IMR-90 (cell line): ENCODE measurements around the gene ZNF611. TPM values are rescaled to one million over a fixed set of nuclear protein-coding genes. Genes with fewer than 3 reads are reported as not detected.
"Not testable (repeated sequence)": the region's sequence is repeated elsewhere in the genome, so short reads cannot be mapped to it uniquely, and the experiment has no call there.

Source experiments
- ATAC-seq: fragments of 200-7000 bp; cut with Tn5 transposase; 2 replicates; pipeline ENCODE4 v1.9.1; 2020; ENCODE audit warnings: low read depth, mild to moderate bottlenecking, moderate library complexity
- BruUV-seq: library from RNA; stranded (reverse); fragments of 400-500 nt; replicated peaks from 2 replicates; lab custom pipeline; 2021; lab: Mats Ljungman, UMichigan
- CTCF ChIA-PET: fragments of 300-600 bp; formaldehyde crosslinking; extraction: SDS; loops from one replicate; lab custom pipeline; 2021; ENCODE audit warnings: antibody characterized with exemption; lab: Yijun Ruan, JAX
- POLR2A ChIA-PET: fragments of 300-600 bp; sonication (Branson Sonifier 250); formaldehyde crosslinking; loops from one replicate; lab custom pipeline; 2022; ENCODE audit warnings: antibody characterized with exemption; ENCODE audit not compliant: unreplicated experiment; lab: Charles Lee
- DNase-seq: peaks from one replicate; pipeline ENCODE4 v3.0.0; 2013
- H2AFZ ChIP-seq: replicated peaks from 2 replicates; pipeline ENCODE3; 2013; ENCODE audit warnings: low read length, mild to moderate bottlenecking; ENCODE audit not compliant: poor library complexity
- H2AK5ac ChIP-seq: 2 replicates; pipeline ENCODE4 v1.6.1; 2013; ENCODE audit warnings: low read depth, low read length, inconsistent platforms
- H2AK9ac ChIP-seq: replicated peaks from 2 replicates; pipeline ENCODE3; 2013; ENCODE audit warnings: mild to moderate bottlenecking, low read depth, low read length, moderate library complexity; ENCODE audit not compliant: poor library complexity
- H2BK120ac ChIP-seq: 2 replicates; pipeline ENCODE4 v1.6.1; 2013; ENCODE audit warnings: low read depth, low read length, inconsistent platforms
- H2BK15ac ChIP-seq: 3 replicates; pipeline ENCODE4 v1.6.1; 2013; ENCODE audit warnings: low read depth, low read length, inconsistent platforms
- H2BK20ac ChIP-seq: 2 replicates; pipeline ENCODE4 v1.6.1; 2013; ENCODE audit warnings: low read depth, mild to moderate bottlenecking, inconsistent platforms, low read length, moderate library complexity
- H2BK5ac ChIP-seq: 2 replicates; pipeline ENCODE4 v1.6.1; 2013; ENCODE audit warnings: mild to moderate bottlenecking, low read depth, low read length, inconsistent platforms; ENCODE audit not compliant: poor library complexity, severe bottlenecking
- H3K14ac ChIP-seq: replicated peaks from 2 replicates; pipeline ENCODE4 v1.6.1; 2013; ENCODE audit warnings: low read depth, low read length, inconsistent platforms
- H3K18ac ChIP-seq: 2 replicates; pipeline ENCODE4 v1.6.1; 2013; ENCODE audit warnings: low read depth, low read length, control low read depth
- H3K23ac ChIP-seq: 2 replicates; pipeline ENCODE4 v1.6.1; 2013; ENCODE audit warnings: low read depth, low read length, inconsistent platforms
- H3K27ac ChIP-seq: 2 replicates; pipeline ENCODE4 v1.5.1; 2013; ENCODE audit warnings: mild to moderate bottlenecking, control low read depth, low read length; ENCODE audit not compliant: insufficient read depth
- H3K27me3 ChIP-seq: 2 replicates; pipeline ENCODE4 v1.6.1; 2013; ENCODE audit warnings: low read length; ENCODE audit not compliant: control insufficient read depth, insufficient read depth
- H3K36me3 ChIP-seq: 2 replicates; pipeline ENCODE4 v1.6.1; 2013; ENCODE audit warnings: low read length, mixed read lengths; ENCODE audit not compliant: control insufficient read depth, insufficient read depth
- H3K4ac ChIP-seq: 2 replicates; pipeline ENCODE4 v1.6.1; 2013; ENCODE audit warnings: low read depth, low read length, inconsistent platforms
- H3K4me1 ChIP-seq: 2 replicates; pipeline ENCODE4 v1.6.1; 2013; ENCODE audit warnings: low read length, mixed read lengths; ENCODE audit not compliant: control insufficient read depth, insufficient read depth
- H3K4me2 ChIP-seq: 2 replicates; pipeline ENCODE4 v1.6.1; 2013; ENCODE audit warnings: low read depth, mild to moderate bottlenecking, control low read depth, low read length, moderate library complexity
- H3K4me3 ChIP-seq: 2 replicates; pipeline ENCODE4 v1.5.1; 2013; ENCODE audit warnings: low read depth, mild to moderate bottlenecking, control low read depth, low read length, moderate library complexity; ENCODE audit not compliant: insufficient read depth
- H3K56ac ChIP-seq: 2 replicates; pipeline ENCODE4 v1.6.1; 2013; ENCODE audit warnings: low read length, inconsistent platforms; ENCODE audit not compliant: insufficient read depth; ENCODE audit errors: extremely low read depth
- H3K79me1 ChIP-seq, 2 experiments: 2 replicates each; pipeline ENCODE4 v1.6.1; 2013; ENCODE audit warnings: low read length in 2 of 2, inconsistent platforms in 1 of 2, low read depth in 1 of 2
- H3K9ac ChIP-seq: 2 replicates; pipeline ENCODE4 v1.6.1; 2013; ENCODE audit warnings: low read depth, low read length, control low read depth
- H3K9me1 ChIP-seq: 2 replicates; pipeline ENCODE4 v1.6.1; 2013; ENCODE audit warnings: low read length, inconsistent platforms; ENCODE audit not compliant: insufficient read depth
- H3K9me3 ChIP-seq: 2 replicates; pipeline ENCODE4 v1.6.1; 2013; ENCODE audit warnings: low read length; ENCODE audit not compliant: control insufficient read depth, insufficient read depth
- H4K20me1 ChIP-seq: 2 replicates; pipeline ENCODE4 v1.6.1; 2013; ENCODE audit warnings: low read length, inconsistent platforms; ENCODE audit not compliant: insufficient read depth
- H4K5ac ChIP-seq: 2 replicates; pipeline ENCODE4 v1.6.1; 2013; ENCODE audit warnings: mild to moderate bottlenecking, low read depth, low read length, control low read depth
- H4K8ac ChIP-seq, 2 experiments: 2 replicates each; pipeline ENCODE4 v1.6.1; 2013; ENCODE audit warnings: low read depth in 2 of 2, low read length in 2 of 2, control low read depth in 1 of 2, inconsistent platforms in 1 of 2
- H4K91ac ChIP-seq: 2 replicates; pipeline ENCODE4 v1.6.1; 2013; ENCODE audit warnings: low read depth, low read length, inconsistent platforms; ENCODE audit not compliant: insufficient read depth
- FOS ChIP-seq: fragments of 150-350 bp; IDR thresholded peaks from 2 replicates; pipeline ENCODE4 v1.6.1; 2016; ENCODE audit warnings: low read depth, low read length
- WGBS, 2 experiments: methylation state at CpG; one replicate each; pipeline versions ENCODE4 v1.1.5 to v1.1.7; 2013; ENCODE audit warnings: missing lambda C conversion rate in 2 of 2; ENCODE audit not compliant: insufficient read length in 1 of 2; ENCODE audit errors: extremely low coverage in 2 of 2; 5-methylcytosine and 5-hydroxymethylcytosine counted together
- dilution Hi-C: fragments of 300-500 bp; cut with HindIII; formaldehyde crosslinking; loops from one replicate; pipeline ENCODE4 v1.14.3; 2018; ENCODE audit warnings: low sequenced_read_pairs; ENCODE audit not compliant: unreplicated experiment
- in situ Hi-C: fragments of 300-500 bp; cut with MboI; formaldehyde crosslinking; loops from 3 replicates; pipeline ENCODE4 v1.14.3; 2019; ENCODE audit warnings: low sequenced_read_pairs, inconsistent platforms, mixed read lengths
- intact Hi-C: fragments of 100-400 bp; cut with micrococcal nuclease; formaldehyde crosslinking; loops from 2 replicates; pipeline ENCODE4 v1.10.0; 2022
- polyA plus RNA-seq, 3 experiments: library from polyadenylated mRNA; depleted of rRNA; stranded (reverse); fragments of >200 nt; gene quantifications; 2 replicates each; pipeline ENCODE4 v1.2.3, GENCODE V29; 2012; ENCODE audit warnings: low replicate concordance in 1 of 3
- total RNA-seq: library from RNA; depleted of rRNA; stranded (reverse); fragments of >200 nt; gene quantifications from 2 replicates; pipeline ENCODE4 v1.2.3, GENCODE V29; 2012

The ZNF611 gene
- total and polyA plus RNA-seq, 2 of the 4 experiments (the other 2 are of a cell fraction): 3.8 to 8.8 TPM

GRCh38 chr19:52715902-52716301 lies 18.9 kb downstream of the ZNF611 start:
- H2BK5ac ChIP-seq, H3K18ac ChIP-seq, H3K9me1 ChIP-seq, H3K4ac ChIP-seq, H2BK15ac ChIP-seq, H2AK5ac ChIP-seq, CTCF ChIA-PET, H2BK120ac ChIP-seq, BruUV-seq, POLR2A ChIA-PET, H3K14ac ChIP-seq, dilution Hi-C loops, H4K5ac ChIP-seq, H2BK20ac ChIP-seq, H3K9me3 ChIP-seq, H3K4me3 ChIP-seq, H3K9ac ChIP-seq, H3K79me1 ChIP-seq, H4K20me1 ChIP-seq, H3K27ac ChIP-seq, H3K27me3 ChIP-seq, H2AFZ ChIP-seq, intact Hi-C loops, H3K56ac ChIP-seq, H3K23ac ChIP-seq, H4K91ac ChIP-seq, H2AK9ac ChIP-seq, in situ Hi-C loops: not testable (repeated sequence)
- no CpG with 5 or more reads among the region's 4 CpGs for WGBS, 2 experiments
- H3K4me2 ChIP-seq: 0 out of 2 replicates have a peak overlapping the region, but pooled peaks have one; percentile 12
- peak overlapping the region in 1 of 2 experiments; percentile 42; a peak in 2 of 4 replicates for H4K8ac ChIP-seq
- peak; percentile 73 for DNase-seq
- peaks cover 21% of the 10 kb centered on the region for H3K36me3 ChIP-seq
- peak; percentile 72 for ATAC-seq
- TF ChIP-seq FOS: 0 out of 2 replicates have a peak, but pooled peaks have one; percentile 30
- peaks cover 12% of the 10 kb centered on the region for H3K4me1 ChIP-seq

- H3K9me3 ChIP-seq, H3K56ac ChIP-seq, in situ Hi-C loops, H2AK5ac ChIP-seq, H2BK15ac ChIP-seq, H4K20me1 ChIP-seq, H3K23ac ChIP-seq, POLR2A ChIA-PET, H3K9ac ChIP-seq, BruUV-seq, H2BK20ac ChIP-seq, H3K27ac ChIP-seq, CTCF ChIA-PET, H3K79me1 ChIP-seq, DNase-seq, H2BK120ac ChIP-seq, H3K9me1 ChIP-seq, H2AFZ ChIP-seq, intact Hi-C loops, H3K27me3 ChIP-seq, dilution Hi-C loops, H3K4me3 ChIP-seq, H2AK9ac ChIP-seq, ATAC-seq: not testable (repeated sequence)
- Histone ChIP-seq H3K14ac (0 out of 2 replicates have a peak overlapping the region, but pooled peaks have one; percentile 58), H3K36me3 (peaks cover 18% of the 10 kb centered on the region), H2BK5ac (peak overlapping the region; percentile 59), H3K4ac (peak overlapping the region; percentile 22; the same call in 1 of the 2 replicates), H3K18ac (0 out of 2 replicates have a peak overlapping the region, but pooled peaks have one; percentile 8), H3K4me2 (peak overlapping the region; percentile 16; the same call in 1 of the 2 replicates), H3K4me1 (peaks cover 12% of the 10 kb centered on the region), H4K91ac (0 out of 2 replicates have a peak overlapping the region, but pooled peaks have one; percentile 36), H4K8ac (peak overlapping the region in 1 of 2 experiments; percentile 42; a peak in 2 of 4 replicates), H4K5ac (peak overlapping the region; percentile 59; the same call in 1 of the 2 replicates)
- WGBS, 2 experiments: no CpG with 5 or more reads among the region's 5 CpGs
Observed at GRCh38 chr19:52715330-52715729, 19.5 kb downstream of the ZNF611 start.
